Lower leg skin (tissue), 4 donors: ENCODE measurements around the gene C1orf115. TPM values are rescaled to one million over a fixed set of nuclear protein-coding genes. Genes with fewer than 3 reads are reported as not detected.
"Not testable (repeated sequence)": the region's sequence is repeated elsewhere in the genome, so short reads cannot be mapped to it uniquely, and the experiment has no call there.

Source experiments
- DNase-seq, 2 donors: peaks; one replicate each; pipeline ENCODE4 v3.0.0-alpha.2; 2019; ENCODE audit warnings: low spot score in 2 of 2
- H3K4me3 ChIP-seq: fragments of 200-600 bp; sonication (generic); 2 replicates; pipeline ENCODE4 v1.5.1; 2017; ENCODE audit warnings: mild to moderate bottlenecking, low read depth; ENCODE audit not compliant: poor library complexity, severe bottlenecking
- CTCF ChIP-seq, 3 donors: fragments of 450-650 bp; IDR thresholded peaks; one replicate each; pipeline ENCODE4 v1.5.1; 2016; ENCODE audit warnings: antibody characterized with exemption in 3 of 3, mild to moderate bottlenecking in 3 of 3, moderate library complexity in 2 of 3
- POLR2A ChIP-seq, 2 donors: fragments of 450-650 bp; IDR thresholded peaks; one replicate each; pipeline ENCODE4 v1.6.1; 2016 to 2017; ENCODE audit warnings: antibody characterized with exemption in 2 of 2, mild to moderate bottlenecking in 1 of 2, moderate library complexity in 1 of 2
- WGBS, 2 donors: methylation state at CpG; one replicate each; pipeline ENCODE4 v1.1.5; 2018; 5-methylcytosine and 5-hydroxymethylcytosine counted together
- intact Hi-C: fragments of 100-400 bp; cut with DNase I; formaldehyde crosslinking; loops from one replicate; pipeline ENCODE4 v1.15.0; 2023; ENCODE audit warnings: low total_unique reads
- total RNA-seq, 4 donors: library from RNA; depleted of rRNA; stranded (reverse); fragments of >200 nt; gene quantifications; one replicate each; pipeline ENCODE4 v1.1.0, GENCODE V29; 2016

C1orf115 gene
- total RNA-seq, 4 donors from 2014 or later = 7.5 to 20.5 (median 13.3) TPM

- no peak for TF ChIP-seq POLR2A (IDR thresholded peaks at IDR 0.05)
- TF ChIP-seq CTCF (IDR thresholded peaks at IDR 0.05) = no peak
- no peak overlapping the region for H3K4me3 ChIP-seq
- WGBS, 2 donors = 77 to 88% methylated on average over 9 to 10 of the region's 10 CpGs
- no peak for DNase-seq
- intact Hi-C loops = no loop called here
Observed at GRCh38 chr1:220707160-220707559, 17.0 kb downstream of the C1orf115 start.

GRCh38 chr1:220708244-220708643, 18.1 kb downstream of the C1orf115 start:
- H3K4me3 ChIP-seq = no peak overlapping the region
- TF ChIP-seq POLR2A (IDR thresholded peaks at IDR 0.05) = no peak
- TF ChIP-seq CTCF (IDR thresholded peaks at IDR 0.05) = no peak
- intact Hi-C loops = no loop called here
- no peak for DNase-seq
- WGBS, 2 donors = 90 to 93% methylated on average over 4 of the region's 4 CpGs

GRCh38 chr1:220708936-220709801, 19.0 kb downstream of the C1orf115 start:
- no peak for TF ChIP-seq CTCF (IDR thresholded peaks at IDR 0.05)
- no peak for TF ChIP-seq POLR2A (IDR thresholded peaks at IDR 0.05)
- no peak overlapping the region for H3K4me3 ChIP-seq
- DNase-seq = no peak
- 64% methylated on average over 9 of the region's 9 CpGs for WGBS, 2 donors
- intact Hi-C loops = no loop called here

- WGBS, 2 donors = 65 to 66% methylated on average over 4 of the region's 4 CpGs
- intact Hi-C loops = no loop called here
Observed at GRCh38 chr1:220710333-220710732, 20.2 kb downstream of the C1orf115 start.

GRCh38 chr1:220711056-220711809, 21.1 kb downstream of the C1orf115 start:
- DNase-seq = no peak
- WGBS, 2 donors = 75 to 79% methylated on average over 9 of the region's 9 CpGs
- no peak for TF ChIP-seq POLR2A (IDR thresholded peaks at IDR 0.05)
- TF ChIP-seq CTCF (IDR thresholded peaks at IDR 0.05) = no peak
- no peak overlapping the region for H3K4me3 ChIP-seq
- intact Hi-C loops = no loop called here

More at GRCh38 chr1:220710333-220710732, 20.2 kb downstream of the C1orf115 start:
- TF ChIP-seq CTCF (IDR thresholded peaks at IDR 0.05) (no peak), POLR2A (IDR thresholded peaks at IDR 0.05) (no peak)
- H3K4me3 ChIP-seq = no peak overlapping the region
- DNase-seq = no peak

- DNase-seq, H3K4me3 ChIP-seq, intact Hi-C loops: not testable (repeated sequence)
- WGBS, 2 donors = 94 to 96% methylated on average over 5 of the region's 5 CpGs
Observed at GRCh38 chr1:220715986-220716385, 25.8 kb downstream of the C1orf115 start.
